ENCODE results near the gene SPATA20. TPM values are rescaled to one million over a fixed set of nuclear protein-coding genes. Genes with fewer than 3 reads are reported as not detected.

The SPATA20 gene
- total RNA-seq, 4 donors from 2014 or later: 116 to 437 (median 228) TPM

- Histone ChIP-seq H3K9me3 (no peaks in the 10 kb centered on the region), H3K4me3 (no peak overlapping the region), H3K27me3 (peaks cover 95% of the 10 kb centered on the region), H3K4me1 (peaks cover 31 to 46% (median 35%) of the 10 kb centered on the region in 4 donors), H3K36me3 (no peaks in the 10 kb centered on the region), H3K27ac (no peak overlapping the region)
- TF ChIP-seq EP300 (IDR thresholded peaks at IDR 0.05; ENCODE audit: low read depth): no peak
- no peak for TF ChIP-seq POLR2AphosphoS5 (IDR thresholded peaks at IDR 0.05)
- TF ChIP-seq, protein P1, sequence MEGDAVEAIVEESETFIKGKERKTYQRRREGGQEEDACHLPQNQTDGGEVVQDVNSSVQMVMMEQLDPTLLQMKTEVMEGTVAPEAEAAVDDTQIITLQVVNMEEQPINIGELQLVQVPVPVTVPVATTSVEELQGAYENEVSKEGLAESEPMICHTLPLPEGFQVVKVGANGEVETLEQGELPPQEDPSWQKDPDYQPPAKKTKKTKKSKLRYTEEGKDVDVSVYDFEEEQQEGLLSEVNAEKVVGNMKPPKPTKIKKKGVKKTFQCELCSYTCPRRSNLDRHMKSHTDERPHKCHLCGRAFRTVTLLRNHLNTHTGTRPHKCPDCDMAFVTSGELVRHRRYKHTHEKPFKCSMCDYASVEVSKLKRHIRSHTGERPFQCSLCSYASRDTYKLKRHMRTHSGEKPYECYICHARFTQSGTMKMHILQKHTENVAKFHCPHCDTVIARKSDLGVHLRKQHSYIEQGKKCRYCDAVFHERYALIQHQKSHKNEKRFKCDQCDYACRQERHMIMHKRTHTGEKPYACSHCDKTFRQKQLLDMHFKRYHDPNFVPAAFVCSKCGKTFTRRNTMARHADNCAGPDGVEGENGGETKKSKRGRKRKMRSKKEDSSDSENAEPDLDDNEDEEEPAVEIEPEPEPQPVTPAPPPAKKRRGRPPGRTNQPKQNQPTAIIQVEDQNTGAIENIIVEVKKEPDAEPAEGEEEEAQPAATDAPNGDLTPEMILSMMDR (IDR thresholded peaks at IDR 0.05): no peak
- no peak for TF ChIP-seq POLR2A (IDR thresholded peaks at IDR 0.05)
- DNase-seq: no peak
- 52% methylated on average over 4 of the region's 4 CpGs; no CpG with 5 or more reads in 1 of the 2 donors for WGBS, 2 donors (ENCODE audit: low coverage in 1 of 2)
- in situ Hi-C loops (cut with MboI; ENCODE audit: low pct_ligation_motif_present in 1 of 4, low pct_unique_long_range_greater_than_20kb in 1 of 4, low sequenced_read_pairs in 3 of 4) (no loop called here), intact Hi-C loops (cut with DNase I; ENCODE audit: low total_unique reads) (no loop called here)
Measured at GRCh38 chr17:50563092-50563511, 16.1 kb downstream of the SPATA20 start.

GRCh38 chr17:50564916-50565315 is 17.9 kb downstream of the SPATA20 start:
- no peak for TF ChIP-seq EP300 (IDR thresholded peaks at IDR 0.05; ENCODE audit: low read depth)
- in situ Hi-C loops (cut with MboI; ENCODE audit: low pct_ligation_motif_present in 1 of 4, low pct_unique_long_range_greater_than_20kb in 1 of 4, low sequenced_read_pairs in 3 of 4) (no loop called here), intact Hi-C loops (cut with DNase I; ENCODE audit: low total_unique reads) (no loop called here)
- no peaks in the 10 kb centered on the region for H3K36me3 ChIP-seq
- peaks cover 18 to 33% (median 23%) of the 10 kb centered on the region in 4 donors for H3K4me1 ChIP-seq
- peak; percentile 48 for DNase-seq
- H3K27me3 ChIP-seq: peaks cover 77% of the 10 kb centered on the region
- 10% methylated on average over 12 of the region's 19 CpGs; no CpG with 5 or more reads in 1 of the 2 donors for WGBS, 2 donors (ENCODE audit: low coverage in 1 of 2)
- H3K27ac ChIP-seq: peak overlapping the region in 2 of 4 donors; percentile 13
- no peak overlapping the region for H3K4me3 ChIP-seq
- H3K9me3 ChIP-seq: no peaks in the 10 kb centered on the region

- Histone ChIP-seq H3K9me3 (no peaks in the 10 kb centered on the region), H3K27ac (peak overlapping the region in 1 of 4 donors; percentile 13), H3K27me3 (peaks cover 69% of the 10 kb centered on the region), H3K4me3 (no peak overlapping the region), H3K4me1 (peaks cover 13 to 26% (median 17%) of the 10 kb centered on the region in 4 donors), H3K36me3 (no peaks in the 10 kb centered on the region)
- 26 to 34% methylated on average over 3 to 10 of the region's 10 CpGs for WGBS, 2 donors (ENCODE audit: low coverage in 1 of 2)
- in situ Hi-C loops (cut with MboI; ENCODE audit: low pct_ligation_motif_present in 1 of 4, low pct_unique_long_range_greater_than_20kb in 1 of 4, low sequenced_read_pairs in 3 of 4): no loop called here
- no peak for TF ChIP-seq POLR2AphosphoS5 (IDR thresholded peaks at IDR 0.05)
- TF ChIP-seq POLR2A (IDR thresholded peaks at IDR 0.05): no peak
- TF ChIP-seq EP300 (IDR thresholded peaks at IDR 0.05; ENCODE audit: low read depth): no peak
- TF ChIP-seq, protein P1 (IDR thresholded peaks at IDR 0.05): no peak
- intact Hi-C loops (cut with DNase I; ENCODE audit: low total_unique reads): no loop called here
- no peak for DNase-seq
Measured at GRCh38 chr17:50565402-50566350, 18.7 kb downstream of the SPATA20 start.

DNA sequence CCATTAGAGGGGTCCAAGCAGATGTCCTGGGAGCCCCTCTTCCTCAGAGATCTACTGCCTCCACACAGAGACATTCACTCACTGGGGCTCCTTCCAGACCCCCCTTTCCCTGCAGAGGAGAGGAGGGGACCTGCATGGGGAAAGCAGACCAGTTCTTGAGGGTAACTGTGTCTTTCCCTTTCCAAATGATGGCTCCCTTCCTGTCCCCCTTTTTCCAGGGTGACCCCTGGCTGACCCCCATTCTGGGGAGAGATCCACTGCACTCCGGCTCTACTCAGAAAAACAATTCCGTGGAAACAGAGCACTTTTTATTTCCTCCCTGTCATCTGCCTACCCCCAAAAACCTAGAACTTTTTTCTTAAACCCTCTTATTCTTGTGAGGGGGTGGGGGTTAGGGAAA is 19.9 kb downstream of the SPATA20 start:
- H3K27me3 ChIP-seq: peaks cover 57% of the 10 kb centered on the region
- H3K4me1 ChIP-seq: peaks cover under 1 to 14% (median 5%) of the 10 kb centered on the region in 4 donors
- no peak overlapping the region for H3K27ac ChIP-seq
- in situ Hi-C loops (cut with MboI; ENCODE audit: low pct_ligation_motif_present in 1 of 4, low pct_unique_long_range_greater_than_20kb in 1 of 4, low sequenced_read_pairs in 3 of 4): no loop called here
- H3K9me3 ChIP-seq: no peaks in the 10 kb centered on the region
- no peak for DNase-seq
- 0 to 31% methylated on average over 1 to 2 of the region's 2 CpGs for WGBS, 2 donors (ENCODE audit: low coverage in 1 of 2)
- intact Hi-C loops (cut with DNase I; ENCODE audit: low total_unique reads): no loop called here
- no peaks in the 10 kb centered on the region for H3K36me3 ChIP-seq
- TF ChIP-seq POLR2A (IDR thresholded peaks at IDR 0.05) (no peak), EP300 (IDR thresholded peaks at IDR 0.05; ENCODE audit: low read depth) (no peak), POLR2AphosphoS5 (IDR thresholded peaks at IDR 0.05) (no peak)
- TF ChIP-seq, protein P1 (IDR thresholded peaks at IDR 0.05): no peak
- H3K4me3 ChIP-seq: no peak overlapping the region
